Activated CD4-positive, alpha-beta T cell treated with anti-CD3 and anti-CD28 coated beads for 48 hours (primary cell): Measurements from ENCODE around the gene RRAS2.
"Not testable (repeated sequence)": the region's sequence is repeated elsewhere in the genome, so short reads cannot be mapped to it uniquely, and the experiment has no call there.

Source experiments
- DNase-seq: peaks from one replicate; pipeline ENCODE4 v3.0.0-alpha.2; 2020

The RRAS2 gene

GRCh38 chr11:14300661-14301304, 58.2 kb downstream of the RRAS2 start:
- peak; percentile 51 for DNase-seq

GRCh38 chr11:14299921-14300320, 59.1 kb downstream of the RRAS2 start:
- no peak for DNase-seq

GRCh38 chr11:14290422-14290821, 68.6 kb downstream of the RRAS2 start:
- DNase-seq = no peak

DNA sequence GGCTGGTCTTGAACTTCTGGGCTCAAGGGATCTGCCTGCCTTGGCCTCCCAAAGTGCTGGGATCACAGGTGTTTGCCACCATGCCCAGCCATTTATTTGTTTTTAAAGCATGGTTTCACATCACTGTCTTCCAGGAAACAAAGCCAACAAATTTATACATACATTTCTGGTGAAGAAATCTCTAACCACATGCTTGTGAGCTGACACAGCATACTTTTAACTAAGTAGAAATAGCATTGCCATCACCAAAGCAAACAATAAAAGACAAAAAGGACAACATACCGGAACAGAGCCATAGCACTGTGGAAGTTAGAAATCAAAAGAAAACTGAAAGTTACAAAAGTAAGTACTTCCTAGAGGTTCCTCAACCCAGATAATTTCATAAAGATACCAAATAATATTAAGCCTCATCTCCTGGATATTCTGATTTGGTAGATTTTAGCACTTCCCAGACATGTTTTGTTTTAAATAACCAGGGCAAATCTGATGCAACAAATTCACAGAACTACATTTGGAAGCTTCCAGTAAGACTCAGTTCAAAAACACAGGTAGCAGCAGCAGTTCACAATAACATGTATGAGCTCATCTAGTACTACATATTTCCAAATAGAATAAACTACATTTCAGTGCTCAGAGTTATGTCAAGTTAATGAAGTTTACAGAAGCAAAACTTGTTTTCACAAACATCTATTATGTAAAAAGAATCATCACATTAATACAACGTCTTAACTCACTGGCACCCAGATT, 70.6 kb downstream of the RRAS2 start:
- no peak for DNase-seq

GRCh38 chr11:14278869-14279268, 80.1 kb downstream of the RRAS2 start:
- not testable (repeated sequence) for DNase-seq

DNA sequence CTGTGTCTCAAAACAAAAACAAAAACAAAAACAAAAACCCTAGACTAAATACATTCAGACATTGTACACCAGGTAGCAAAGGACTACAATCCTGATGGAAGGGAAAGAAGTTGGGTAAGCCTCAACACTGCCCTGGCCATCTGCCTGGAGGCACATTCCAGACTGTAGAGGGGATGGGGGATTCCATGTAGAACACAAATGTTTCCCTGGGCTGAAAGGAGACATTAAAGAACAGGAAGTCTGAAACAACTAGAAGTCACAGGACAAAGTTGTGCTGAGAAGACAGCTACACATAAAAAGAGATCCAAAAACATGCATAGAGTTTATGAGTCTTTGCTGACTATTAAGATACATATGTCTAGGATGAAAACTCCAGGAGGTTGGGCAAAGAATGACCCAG, 83.9 kb downstream of the RRAS2 start:
- DNase-seq = no peak

GRCh38 chr11:14273895-14274294, 85.1 kb downstream of the RRAS2 start:
- DNase-seq = no peak

GRCh38 chr11:14270690-14271542, 88.1 kb downstream of the RRAS2 start:
- DNase-seq = peak; percentile 15

- no peak for DNase-seq
Measured at GRCh38 chr11:14269692-14270573, 89.0 kb downstream of the RRAS2 start.

- no peak for DNase-seq
Measured at GRCh38 chr11:14267861-14268635, 90.9 kb downstream of the RRAS2 start.

DNA sequence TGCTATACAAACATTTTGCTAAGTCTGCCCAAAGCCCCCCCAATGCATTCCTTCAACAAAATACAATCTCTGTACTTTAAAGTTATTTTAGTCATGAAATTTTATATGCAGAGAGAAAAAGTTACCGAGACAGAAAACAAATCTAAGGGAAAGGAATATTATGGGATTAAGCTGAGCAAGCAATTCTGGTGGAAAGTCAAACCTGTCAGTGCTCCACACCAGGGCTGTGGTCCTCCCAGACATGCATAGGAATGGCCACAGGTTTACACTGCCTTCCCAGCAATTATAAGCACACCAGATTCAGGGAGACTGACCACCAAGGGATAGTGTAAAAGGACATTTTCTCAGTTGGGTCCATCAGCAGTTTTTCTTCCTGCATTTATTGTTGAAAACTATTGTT, 92.4 kb downstream of the RRAS2 start:
- DNase-seq = no peak

DNA sequence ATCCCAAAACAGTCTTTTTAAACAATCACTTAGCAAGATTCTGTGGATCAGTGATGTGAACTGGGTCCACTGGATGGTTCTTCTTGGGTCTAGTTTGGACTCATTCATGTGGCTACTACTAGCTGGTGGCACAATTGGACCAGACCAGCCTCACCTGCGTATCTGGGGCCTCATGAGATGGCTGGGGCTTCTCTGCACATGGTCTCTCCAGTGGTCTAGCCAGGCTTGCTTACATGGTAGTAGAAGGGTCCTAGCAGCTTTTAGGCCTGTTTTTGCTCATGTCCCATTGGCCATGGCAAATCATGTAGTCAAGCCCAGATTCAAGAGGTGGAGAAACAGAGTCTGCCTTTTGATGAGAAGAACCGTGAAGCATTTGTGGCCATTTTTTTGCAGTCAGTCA, 94.0 kb downstream of the RRAS2 start:
- no peak for DNase-seq

- no peak for DNase-seq
Measured at GRCh38 chr11:14262271-14262846, 96.6 kb downstream of the RRAS2 start.

GRCh38 chr11:14261066-14261465, 97.9 kb downstream of the RRAS2 start:
- DNase-seq = no peak

GRCh38 chr11:14259878-14260277, 99.1 kb downstream of the RRAS2 start:
- no peak for DNase-seq

DNA sequence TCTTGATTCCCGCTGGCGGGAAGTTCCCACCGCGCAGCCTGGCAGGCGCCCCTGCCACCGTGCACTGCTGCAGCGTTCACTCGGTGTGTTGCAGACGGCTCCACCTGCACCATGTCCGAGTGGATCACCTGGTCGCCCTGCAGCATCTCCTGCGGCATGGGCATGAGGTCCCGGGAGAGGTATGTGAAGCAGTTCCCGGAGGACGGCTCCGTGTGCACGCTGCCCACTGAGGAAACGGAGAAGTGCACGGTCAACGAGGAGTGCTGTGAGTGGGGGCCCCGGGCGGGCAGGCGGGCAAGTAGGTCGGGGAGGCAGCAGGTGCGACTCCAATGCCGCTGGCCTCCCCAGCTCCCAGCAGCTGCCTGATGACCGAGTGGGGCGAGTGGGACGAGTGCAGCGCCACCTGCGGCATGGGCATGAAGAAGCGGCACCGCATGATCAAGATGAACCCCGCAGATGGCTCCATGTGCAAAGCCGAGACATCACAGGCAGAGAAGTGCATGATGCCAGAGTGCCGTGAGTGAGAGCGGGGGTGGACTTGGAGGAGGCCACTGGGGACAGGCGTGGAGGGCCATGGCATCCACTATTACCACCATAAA, 99.7 kb downstream of the RRAS2 start:
- DNase-seq = no peak

- DNase-seq = no peak
Measured at GRCh38 chr11:14258221-14258935, 100.6 kb downstream of the RRAS2 start.

- no peak for DNase-seq
Measured at GRCh38 chr11:14255238-14255534, 103.8 kb downstream of the RRAS2 start.

DNA sequence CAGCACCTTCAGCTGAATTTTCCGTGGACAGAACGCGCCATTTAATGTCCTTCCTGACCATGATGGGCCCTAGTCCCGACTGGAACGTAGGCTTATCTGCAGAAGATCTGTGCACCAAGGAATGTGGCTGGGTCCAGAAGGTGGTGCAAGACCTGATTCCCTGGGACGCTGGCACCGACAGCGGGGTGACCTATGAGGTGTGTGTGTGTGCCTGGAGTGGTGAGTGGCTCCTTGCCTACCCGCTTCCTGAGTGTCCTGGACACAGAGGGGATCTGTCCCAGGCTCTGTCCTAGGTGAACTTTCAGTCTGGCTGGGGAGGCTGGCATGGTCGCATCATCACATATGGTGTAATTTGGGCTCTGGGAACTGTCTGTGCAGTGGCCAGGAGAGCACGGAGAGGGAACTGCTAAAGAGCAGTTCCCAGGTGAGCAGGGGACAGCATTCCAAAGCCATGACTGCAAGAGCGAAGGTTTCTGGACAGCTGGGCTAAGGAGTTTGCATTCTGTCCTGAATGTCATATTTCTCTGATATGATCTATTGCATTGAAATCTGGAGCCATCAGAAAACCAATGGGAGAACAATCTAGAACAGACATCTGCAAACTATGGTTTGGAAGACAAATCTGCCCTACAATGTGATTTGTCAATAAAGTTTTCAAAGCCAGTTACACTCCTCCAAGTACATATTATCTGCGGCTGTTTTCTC, 104.3 kb downstream of the RRAS2 start:
- no peak for DNase-seq

DNA sequence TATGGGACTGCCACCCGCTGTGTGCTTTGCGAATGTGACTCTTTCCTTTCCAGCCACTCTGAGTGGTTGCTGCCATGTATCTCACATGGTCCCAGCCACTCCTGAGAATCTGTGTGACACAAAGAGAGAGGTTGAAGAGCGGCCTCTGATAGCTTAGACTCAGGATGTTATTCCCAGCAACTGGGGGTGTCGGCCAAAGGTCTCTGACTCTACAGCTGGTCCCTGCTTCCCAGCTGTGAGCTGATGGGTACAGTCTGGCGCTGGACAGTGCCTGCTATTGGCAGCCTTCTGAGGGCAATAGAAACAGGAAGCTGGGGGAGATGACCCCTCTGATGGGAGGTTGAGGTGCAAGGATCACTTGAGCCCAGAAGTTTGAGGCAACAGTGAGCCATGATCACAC, 105.1 kb downstream of the RRAS2 start:
- no peak for DNase-seq
